ENCODE measurements around the gene FSD1L.

The FSD1L gene

GRCh38 chr9:105437704-105438103 lies 10.1 kb upstream of the FSD1L start:
- H2AFZ ChIP-seq (ENCODE audit: low read length, unreplicated experiment) = no peak overlapping the region
- H3K36me3 ChIP-seq (ENCODE audit: insufficient read depth, low read length) = no peaks in the 10 kb centered on the region
- no peaks in the 10 kb centered on the region for H3K79me2 ChIP-seq (ENCODE audit: control insufficient read depth, insufficient read depth, low read length, unreplicated experiment)
- H3K27ac ChIP-seq (ENCODE audit: low read depth, low read length) = no peak overlapping the region
- no peaks in the 10 kb centered on the region for H3K27me3 ChIP-seq (ENCODE audit: insufficient read depth, low read length)
- H3K4me1 ChIP-seq (ENCODE audit: control insufficient read depth, insufficient read depth, low read length, unreplicated experiment) = no peaks in the 10 kb centered on the region
- H3K4me3 ChIP-seq (ENCODE audit: low read depth, low read length) = no peak overlapping the region

DNA sequence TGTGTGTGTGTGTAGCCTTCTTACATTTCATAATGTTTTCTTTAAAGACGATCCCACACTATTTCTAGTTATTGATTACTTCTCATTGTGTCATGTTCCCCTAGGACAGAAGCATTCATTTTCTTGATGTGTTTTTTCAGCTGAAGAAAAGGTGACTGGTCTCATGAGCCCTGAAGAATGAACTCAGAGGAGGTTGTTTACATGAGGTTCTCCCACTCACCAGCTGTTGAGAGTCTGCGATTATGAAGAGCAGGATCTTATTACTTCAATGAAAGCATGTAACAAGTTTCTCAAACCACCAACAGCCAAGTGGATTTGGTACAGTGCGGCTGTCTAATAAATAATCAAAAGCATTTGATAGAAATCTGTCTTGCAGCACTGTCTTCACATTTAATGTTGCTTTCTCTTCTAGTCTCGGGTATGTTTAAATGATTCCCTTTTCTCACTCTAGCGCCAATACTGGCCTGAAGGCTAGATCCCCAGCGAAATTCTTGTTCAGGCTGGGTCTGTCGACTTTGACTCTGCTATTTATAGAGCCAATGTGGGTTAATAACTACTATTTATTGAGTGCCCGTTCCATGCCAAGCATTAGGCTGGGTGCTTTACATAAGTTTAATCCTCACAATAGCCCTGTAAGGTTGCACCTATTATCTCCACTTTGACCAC lies 9.6 kb upstream of the FSD1L start:
- no peaks in the 10 kb centered on the region for H3K27me3 ChIP-seq (ENCODE audit: insufficient read depth, low read length)
- no peak overlapping the region for H3K4me3 ChIP-seq (ENCODE audit: low read depth, low read length)
- no peaks in the 10 kb centered on the region for H3K36me3 ChIP-seq (ENCODE audit: insufficient read depth, low read length)
- no peak overlapping the region for H3K27ac ChIP-seq (ENCODE audit: low read depth, low read length)
- no peaks in the 10 kb centered on the region for H3K4me1 ChIP-seq (ENCODE audit: control insufficient read depth, insufficient read depth, low read length, unreplicated experiment)
- H3K79me2 ChIP-seq (ENCODE audit: control insufficient read depth, insufficient read depth, low read length, unreplicated experiment) = no peaks in the 10 kb centered on the region
- no peak overlapping the region for H2AFZ ChIP-seq (ENCODE audit: low read length, unreplicated experiment)

DNA sequence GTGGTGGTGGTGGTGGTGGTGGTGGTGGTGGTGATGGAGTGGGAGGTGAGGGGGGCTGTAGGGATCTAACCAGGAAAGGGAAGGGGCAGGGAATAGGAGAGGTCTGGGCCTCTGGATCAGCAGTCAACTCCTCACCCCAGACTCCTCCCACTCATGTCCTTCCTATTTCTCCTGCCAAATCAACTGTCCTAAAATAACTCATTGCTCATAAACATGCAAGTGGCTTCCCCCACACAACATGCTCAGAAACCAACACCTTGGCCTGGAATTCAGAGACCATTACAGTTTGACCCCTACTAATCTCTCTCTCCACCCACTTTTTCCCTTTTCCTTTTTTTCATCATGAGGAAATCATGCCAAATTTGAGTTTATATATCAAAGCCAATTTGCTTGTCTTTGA lies 8.4 kb upstream of the FSD1L start:
- H3K79me2 ChIP-seq (ENCODE audit: control insufficient read depth, insufficient read depth, low read length, unreplicated experiment) = no peaks in the 10 kb centered on the region
- no peak overlapping the region for H3K27ac ChIP-seq (ENCODE audit: low read depth, low read length)
- no peaks in the 10 kb centered on the region for H3K27me3 ChIP-seq (ENCODE audit: insufficient read depth, low read length)
- H3K36me3 ChIP-seq (ENCODE audit: insufficient read depth, low read length) = no peaks in the 10 kb centered on the region
- H3K4me3 ChIP-seq (ENCODE audit: low read depth, low read length) = no peak overlapping the region
- H2AFZ ChIP-seq (ENCODE audit: low read length, unreplicated experiment) = no peak overlapping the region
- no peaks in the 10 kb centered on the region for H3K4me1 ChIP-seq (ENCODE audit: control insufficient read depth, insufficient read depth, low read length, unreplicated experiment)

DNA sequence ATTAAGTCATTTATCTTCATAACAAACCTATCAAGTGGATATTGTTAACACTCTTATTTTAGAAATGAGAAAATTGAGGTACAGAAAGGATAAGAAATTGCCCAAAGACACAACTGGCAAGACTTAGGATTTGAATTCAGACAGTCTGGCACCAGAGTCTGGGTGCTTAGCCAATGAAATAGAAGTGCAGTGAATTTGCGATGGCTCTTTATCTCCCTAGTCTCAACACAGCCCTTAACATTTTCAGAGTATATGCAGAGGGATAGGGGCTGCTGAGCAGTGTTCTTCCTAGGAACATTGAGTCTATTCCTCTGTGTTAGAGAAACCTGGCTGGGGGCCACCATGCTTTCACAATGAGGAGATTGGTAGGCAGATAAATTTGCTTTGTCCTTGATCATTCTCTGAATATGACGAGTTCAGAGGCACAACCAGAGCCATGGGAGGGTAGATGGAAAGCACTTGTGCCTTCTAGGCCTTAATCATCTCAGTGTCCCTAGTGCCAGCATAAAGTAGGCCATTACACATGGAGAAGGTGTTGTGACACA lies 6.1 kb upstream of the FSD1L start:
- Histone ChIP-seq H3K36me3 (ENCODE audit: insufficient read depth, low read length) (no peaks in the 10 kb centered on the region), H3K4me3 (ENCODE audit: low read depth, low read length) (no peak overlapping the region), H2AFZ (ENCODE audit: low read length, unreplicated experiment) (no peak overlapping the region), H3K27ac (ENCODE audit: low read depth, low read length) (no peak overlapping the region), H3K79me2 (ENCODE audit: control insufficient read depth, insufficient read depth, low read length, unreplicated experiment) (no peaks in the 10 kb centered on the region), H3K27me3 (ENCODE audit: insufficient read depth, low read length) (no peaks in the 10 kb centered on the region), H3K4me1 (ENCODE audit: control insufficient read depth, insufficient read depth, low read length, unreplicated experiment) (no peaks in the 10 kb centered on the region)

DNA sequence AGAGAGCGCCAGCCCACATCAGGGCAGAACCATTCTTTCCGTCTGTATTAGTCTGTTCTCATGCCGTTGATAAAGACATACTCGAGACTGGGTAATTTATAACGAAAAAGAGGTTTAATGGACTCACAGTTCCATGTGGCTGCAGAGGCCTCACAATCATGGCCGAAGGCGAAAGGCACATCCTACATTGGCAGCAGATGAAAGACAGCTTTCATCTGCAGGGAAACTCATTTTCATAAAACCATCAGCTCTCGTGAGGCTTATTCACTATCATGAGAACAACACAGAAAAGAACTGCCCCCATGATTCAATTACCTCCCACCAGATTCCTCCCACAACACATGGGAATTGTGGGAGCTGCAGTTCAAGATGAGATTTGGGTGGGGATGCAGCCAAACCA lies 4.7 kb upstream of the FSD1L start:
- Histone ChIP-seq H3K4me1 (ENCODE audit: control insufficient read depth, insufficient read depth, low read length, unreplicated experiment) (no peaks in the 10 kb centered on the region), H3K4me3 (ENCODE audit: low read depth, low read length) (no peak overlapping the region), H3K27ac (ENCODE audit: low read depth, low read length) (no peak overlapping the region), H3K27me3 (ENCODE audit: insufficient read depth, low read length) (no peaks in the 10 kb centered on the region), H2AFZ (ENCODE audit: low read length, unreplicated experiment) (no peak overlapping the region), H3K36me3 (ENCODE audit: insufficient read depth, low read length) (no peaks in the 10 kb centered on the region), H3K79me2 (ENCODE audit: control insufficient read depth, insufficient read depth, low read length, unreplicated experiment) (peaks cover 1% of the 10 kb centered on the region)

DNA sequence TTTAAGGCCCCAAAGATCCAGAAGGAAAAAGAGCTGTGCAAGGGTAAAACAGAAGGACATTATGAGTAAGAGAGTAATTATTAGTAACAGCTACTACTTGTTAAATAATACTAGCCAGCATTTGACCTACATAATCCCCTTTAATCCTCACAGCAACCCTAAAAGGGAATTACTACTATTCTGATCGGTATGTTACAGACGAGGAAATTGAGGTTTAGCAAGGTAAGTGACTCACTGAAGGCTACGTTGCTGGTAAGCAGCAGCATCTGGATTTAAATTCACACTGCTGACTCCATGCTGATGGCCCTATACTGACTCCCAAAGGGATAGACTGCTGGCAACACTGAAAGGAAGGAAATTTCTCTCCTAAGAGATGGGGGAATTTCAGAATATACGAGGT lies 3.7 kb upstream of the FSD1L start:
- Histone ChIP-seq H3K4me1 (ENCODE audit: control insufficient read depth, insufficient read depth, low read length, unreplicated experiment) (no peaks in the 10 kb centered on the region), H3K4me3 (ENCODE audit: low read depth, low read length) (no peak overlapping the region), H3K27me3 (ENCODE audit: insufficient read depth, low read length) (no peaks in the 10 kb centered on the region), H3K36me3 (ENCODE audit: insufficient read depth, low read length) (no peaks in the 10 kb centered on the region), H2AFZ (ENCODE audit: low read length, unreplicated experiment) (no peak overlapping the region), H3K79me2 (ENCODE audit: control insufficient read depth, insufficient read depth, low read length, unreplicated experiment) (peaks cover 11% of the 10 kb centered on the region), H3K27ac (ENCODE audit: low read depth, low read length) (no peak overlapping the region)

DNA sequence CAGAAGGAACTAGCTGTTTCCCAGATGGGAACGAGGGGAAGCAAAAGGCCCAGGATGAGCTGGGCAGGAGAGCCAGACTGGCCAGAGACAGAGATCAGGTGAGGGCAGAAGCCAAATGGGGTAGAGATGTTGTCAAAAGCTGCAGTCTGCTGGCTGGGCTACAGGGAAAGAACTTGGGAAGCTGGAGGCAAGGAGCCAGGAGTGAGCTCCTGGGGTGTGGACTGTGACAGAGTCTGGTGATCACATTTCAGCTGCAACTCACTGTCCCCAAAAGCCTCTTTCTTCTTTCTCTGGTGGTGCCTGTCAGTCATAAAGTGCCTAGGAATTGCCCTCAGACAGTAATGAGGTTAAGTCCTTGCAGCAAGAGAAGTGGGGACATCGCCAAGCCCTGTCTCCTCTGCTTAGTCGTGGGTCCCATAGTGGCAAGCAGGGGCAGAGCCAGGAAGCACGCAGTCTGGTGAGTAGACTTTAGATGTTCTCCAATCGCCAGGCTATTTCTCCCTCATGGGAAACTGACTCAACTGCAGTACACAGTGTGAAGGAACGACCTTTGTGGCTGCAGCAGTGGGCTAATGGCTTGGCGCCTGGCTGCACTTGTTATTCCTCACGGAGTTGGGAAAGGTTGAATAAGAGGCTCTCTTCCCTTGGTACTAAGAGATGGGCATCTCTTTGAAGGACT lies 2.5 kb upstream of the FSD1L start:
- peaks cover 24% of the 10 kb centered on the region for H3K79me2 ChIP-seq (ENCODE audit: control insufficient read depth, insufficient read depth, low read length, unreplicated experiment)
- H2AFZ ChIP-seq (ENCODE audit: low read length, unreplicated experiment) = no peak overlapping the region
- no peak overlapping the region for H3K4me3 ChIP-seq (ENCODE audit: low read depth, low read length)
- H3K4me1 ChIP-seq (ENCODE audit: control insufficient read depth, insufficient read depth, low read length, unreplicated experiment) = peaks cover 11% of the 10 kb centered on the region
- H3K36me3 ChIP-seq (ENCODE audit: insufficient read depth, low read length) = no peaks in the 10 kb centered on the region
- no peaks in the 10 kb centered on the region for H3K27me3 ChIP-seq (ENCODE audit: insufficient read depth, low read length)
- no peak overlapping the region for H3K27ac ChIP-seq (ENCODE audit: low read depth, low read length)

DNA sequence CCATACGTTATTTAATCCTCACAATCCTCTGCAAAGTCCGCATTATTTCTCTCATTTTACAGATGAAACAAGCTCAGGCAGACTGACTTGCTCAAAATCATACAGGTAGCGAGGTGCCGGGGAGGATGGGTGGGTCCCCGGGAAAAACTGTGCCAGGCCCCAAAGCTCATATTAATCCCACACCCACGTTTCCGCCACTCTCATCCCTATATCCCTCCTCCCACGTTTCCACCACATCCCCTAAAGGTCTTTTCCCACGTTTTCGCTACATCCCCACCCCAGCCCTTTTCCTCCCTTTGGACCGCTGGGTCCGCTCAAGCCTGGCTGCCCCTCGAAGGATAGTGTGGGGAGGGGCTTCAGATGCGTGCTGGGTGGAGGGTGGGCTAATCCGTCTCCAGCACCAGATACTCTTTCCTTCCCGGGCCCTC lies 434 bp upstream of the FSD1L start:
- peaks cover 42% of the 10 kb centered on the region for H3K79me2 ChIP-seq (ENCODE audit: control insufficient read depth, insufficient read depth, low read length, unreplicated experiment)
- H3K4me3 ChIP-seq (ENCODE audit: low read depth, low read length) = peak overlapping the region; percentile 82
- peaks cover 11% of the 10 kb centered on the region for H3K4me1 ChIP-seq (ENCODE audit: control insufficient read depth, insufficient read depth, low read length, unreplicated experiment)
- H2AFZ ChIP-seq (ENCODE audit: low read length, unreplicated experiment) = peak overlapping the region; percentile 94
- H3K27me3 ChIP-seq (ENCODE audit: insufficient read depth, low read length) = no peaks in the 10 kb centered on the region
- no peak overlapping the region for H3K27ac ChIP-seq (ENCODE audit: low read depth, low read length)
- no peaks in the 10 kb centered on the region for H3K36me3 ChIP-seq (ENCODE audit: insufficient read depth, low read length)

DNA sequence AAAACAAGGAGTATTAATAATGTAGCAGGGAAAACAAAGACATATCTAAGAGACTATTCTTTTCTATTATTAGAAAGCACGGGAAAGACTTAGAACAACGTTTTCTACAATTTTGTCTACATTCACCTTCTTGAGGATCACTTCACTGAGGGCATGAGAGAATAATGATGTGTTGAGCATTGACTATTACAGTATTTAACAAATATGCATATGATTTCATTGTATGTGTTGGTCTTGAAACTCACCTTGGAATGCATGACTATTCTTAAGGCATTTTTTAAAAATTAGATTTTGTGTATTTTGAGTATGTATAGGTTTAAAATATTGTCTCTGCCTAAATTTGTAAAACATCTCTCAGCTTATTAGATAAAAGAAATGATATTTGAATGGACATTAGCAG lies 1.2 kb downstream of the FSD1L start:
- Histone ChIP-seq H2AFZ (ENCODE audit: low read length, unreplicated experiment) (peak overlapping the region; percentile 94), H3K79me2 (ENCODE audit: control insufficient read depth, insufficient read depth, low read length, unreplicated experiment) (peaks cover 55% of the 10 kb centered on the region), H3K36me3 (ENCODE audit: insufficient read depth, low read length) (no peaks in the 10 kb centered on the region), H3K27ac (ENCODE audit: low read depth, low read length) (peak overlapping the region; percentile 53), H3K4me1 (ENCODE audit: control insufficient read depth, insufficient read depth, low read length, unreplicated experiment) (peaks cover 11% of the 10 kb centered on the region), H3K27me3 (ENCODE audit: insufficient read depth, low read length) (no peaks in the 10 kb centered on the region), H3K4me3 (ENCODE audit: low read depth, low read length) (peak overlapping the region; percentile 82)

- Histone ChIP-seq H3K4me3 (ENCODE audit: low read depth, low read length) (no peak overlapping the region), H3K27me3 (ENCODE audit: insufficient read depth, low read length) (no peaks in the 10 kb centered on the region), H2AFZ (ENCODE audit: low read length, unreplicated experiment) (no peak overlapping the region), H3K36me3 (ENCODE audit: insufficient read depth, low read length) (peaks cover 4% of the 10 kb centered on the region; the same call in 1 of the 2 replicates), H3K79me2 (ENCODE audit: control insufficient read depth, insufficient read depth, low read length, unreplicated experiment) (peaks cover 84% of the 10 kb centered on the region), H3K27ac (ENCODE audit: low read depth, low read length) (no peak overlapping the region), H3K4me1 (ENCODE audit: control insufficient read depth, insufficient read depth, low read length, unreplicated experiment) (peaks cover 11% of the 10 kb centered on the region)
These were observed 4.4 kb downstream of the FSD1L start for GRCh38 chr9:105452185-105452584.

Measured in ACC112 (cell line).